ENCODE data around the gene KAZN. TPM values are rescaled to one million over a fixed set of nuclear protein-coding genes. Genes with fewer than 3 reads are reported as not detected.

Gene KAZN
- total RNA-seq, 4 donors from 2014 or later: 9.2 to 30.6 (median 21.2) TPM

DNA sequence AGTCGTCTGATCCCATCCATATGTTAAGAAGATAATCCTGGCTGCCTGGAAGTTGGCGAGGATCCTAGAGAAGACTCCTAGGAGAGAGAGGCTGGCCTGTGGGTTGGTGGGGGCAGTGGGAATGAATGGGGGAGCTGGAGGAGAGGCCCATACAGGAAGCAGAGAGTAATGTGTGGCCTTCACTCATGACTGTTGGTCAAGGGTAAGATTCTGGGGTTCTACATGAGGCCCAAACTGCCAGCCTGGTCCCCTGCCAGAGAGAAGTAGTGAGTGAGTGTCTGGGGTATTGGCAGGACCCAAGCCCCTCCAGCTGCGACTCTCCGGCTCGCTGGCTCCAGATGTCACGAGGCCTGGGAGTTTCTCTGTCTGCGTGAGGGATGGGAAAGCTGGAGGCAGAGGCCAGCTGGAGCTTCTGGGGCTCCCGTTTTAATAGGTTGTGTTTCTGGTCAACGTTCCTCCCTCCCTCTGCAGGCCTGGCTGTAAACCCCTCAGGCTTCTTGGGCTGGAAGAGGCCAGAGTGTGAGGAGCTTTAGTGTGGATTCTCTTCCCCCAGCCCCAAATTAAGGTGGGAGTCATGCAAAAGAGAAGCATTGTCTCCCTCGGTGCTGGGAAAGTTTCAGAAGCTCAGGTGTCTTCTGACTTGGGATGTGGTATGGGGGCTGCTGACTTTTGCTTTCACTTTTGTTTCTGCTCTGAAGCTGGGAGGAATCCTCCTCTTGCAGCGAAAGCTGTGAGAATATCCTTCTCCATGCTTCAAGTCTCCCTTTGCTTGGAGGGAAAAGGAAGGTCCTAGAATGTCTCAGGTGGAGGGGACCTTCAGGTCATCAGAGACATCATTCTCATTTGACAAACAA is 557.6 kb downstream of the KAZN start:
- TF ChIP-seq, protein P1, sequence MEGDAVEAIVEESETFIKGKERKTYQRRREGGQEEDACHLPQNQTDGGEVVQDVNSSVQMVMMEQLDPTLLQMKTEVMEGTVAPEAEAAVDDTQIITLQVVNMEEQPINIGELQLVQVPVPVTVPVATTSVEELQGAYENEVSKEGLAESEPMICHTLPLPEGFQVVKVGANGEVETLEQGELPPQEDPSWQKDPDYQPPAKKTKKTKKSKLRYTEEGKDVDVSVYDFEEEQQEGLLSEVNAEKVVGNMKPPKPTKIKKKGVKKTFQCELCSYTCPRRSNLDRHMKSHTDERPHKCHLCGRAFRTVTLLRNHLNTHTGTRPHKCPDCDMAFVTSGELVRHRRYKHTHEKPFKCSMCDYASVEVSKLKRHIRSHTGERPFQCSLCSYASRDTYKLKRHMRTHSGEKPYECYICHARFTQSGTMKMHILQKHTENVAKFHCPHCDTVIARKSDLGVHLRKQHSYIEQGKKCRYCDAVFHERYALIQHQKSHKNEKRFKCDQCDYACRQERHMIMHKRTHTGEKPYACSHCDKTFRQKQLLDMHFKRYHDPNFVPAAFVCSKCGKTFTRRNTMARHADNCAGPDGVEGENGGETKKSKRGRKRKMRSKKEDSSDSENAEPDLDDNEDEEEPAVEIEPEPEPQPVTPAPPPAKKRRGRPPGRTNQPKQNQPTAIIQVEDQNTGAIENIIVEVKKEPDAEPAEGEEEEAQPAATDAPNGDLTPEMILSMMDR (IDR thresholded peaks at IDR 0.05): no peak
- ATAC-seq (ENCODE audit: low FRiP score) (no peak), DNase-seq (ENCODE audit: low spot score) (no peak)

- DNase-seq (ENCODE audit: low spot score): no peak
- ATAC-seq (ENCODE audit: low FRiP score): no peak
- TF ChIP-seq, protein P1 (IDR thresholded peaks at IDR 0.05): no peak
Observed at GRCh38 chr1:15156807-15157380, 558.4 kb downstream of the KAZN start.

DNA sequence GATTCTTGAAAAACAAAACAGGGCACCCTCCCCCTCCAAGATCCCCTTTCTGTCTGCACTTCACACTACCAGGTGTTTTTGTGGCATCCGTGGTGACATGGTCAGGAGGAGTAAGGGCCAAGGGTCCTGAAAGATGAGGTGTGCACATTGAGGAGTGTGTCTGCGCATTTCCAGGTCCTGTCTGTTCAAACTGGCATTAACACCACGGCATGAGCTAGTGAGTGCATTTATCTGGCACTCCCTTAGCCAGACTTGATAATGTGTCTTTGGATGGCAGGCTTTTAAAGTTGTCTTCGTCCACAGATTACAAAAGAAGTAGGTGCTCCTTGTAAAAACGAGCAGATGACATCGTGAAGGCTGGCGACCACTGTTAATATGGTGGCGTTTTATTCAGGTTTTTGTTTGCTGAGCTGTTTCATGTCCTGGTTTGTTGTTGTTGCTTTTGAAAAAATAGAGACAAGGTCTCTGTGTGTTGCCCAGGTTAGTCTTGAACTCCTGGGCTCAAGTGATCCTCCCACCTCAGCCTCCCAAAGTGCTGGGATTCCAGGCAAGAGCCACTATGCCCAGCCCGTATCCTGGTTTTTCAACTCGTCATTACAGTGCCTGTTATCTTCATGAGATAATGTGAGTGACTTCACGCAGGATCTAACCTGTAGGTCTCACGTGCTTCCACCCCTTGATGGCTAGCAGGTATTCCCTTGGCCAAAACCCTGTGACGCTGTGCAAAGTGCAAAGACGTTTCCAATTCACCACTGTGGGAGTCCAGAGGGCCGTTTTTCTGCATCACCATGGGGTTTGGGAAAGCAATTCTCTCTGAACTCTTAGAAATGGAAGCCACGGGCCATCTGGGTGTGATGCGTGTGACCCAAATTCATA is 559.3 kb downstream of the KAZN start:
- TF ChIP-seq, protein P1 (IDR thresholded peaks at IDR 0.05): no peak
- no peak for ATAC-seq (ENCODE audit: low FRiP score)

GRCh38 chr1:15158506-15159165 is 560.2 kb downstream of the KAZN start:
- TF ChIP-seq, protein P1 (IDR thresholded peaks at IDR 0.05): no peak
- ATAC-seq (ENCODE audit: low FRiP score): peak; percentile 49
- DNase-seq (ENCODE audit: low spot score): no peak

More for the DNA sequence above, 559.3 kb downstream of the KAZN start:
- no peak for DNase-seq (ENCODE audit: low spot score)

DNA sequence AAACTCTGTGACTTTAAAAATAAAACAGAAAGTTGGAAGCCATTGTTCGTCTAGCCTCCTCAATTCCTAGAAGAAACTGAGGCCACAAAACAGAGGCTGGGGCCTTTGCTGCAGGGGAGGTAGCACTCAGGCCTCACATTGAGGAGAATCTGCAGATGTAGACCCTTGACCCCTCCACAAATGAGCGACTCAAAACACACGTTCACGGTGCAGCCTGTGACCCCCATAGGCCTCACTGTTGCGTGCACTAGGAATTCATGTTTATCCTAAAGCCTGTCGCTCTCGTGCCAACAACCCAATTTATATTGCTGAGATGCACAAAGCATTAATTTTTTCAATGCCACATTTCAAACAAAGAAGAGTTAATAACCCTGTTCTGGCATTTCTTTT is 560.7 kb downstream of the KAZN start:
- DNase-seq (ENCODE audit: low spot score): no peak
- TF ChIP-seq, protein P1 (IDR thresholded peaks at IDR 0.05): no peak

DNA sequence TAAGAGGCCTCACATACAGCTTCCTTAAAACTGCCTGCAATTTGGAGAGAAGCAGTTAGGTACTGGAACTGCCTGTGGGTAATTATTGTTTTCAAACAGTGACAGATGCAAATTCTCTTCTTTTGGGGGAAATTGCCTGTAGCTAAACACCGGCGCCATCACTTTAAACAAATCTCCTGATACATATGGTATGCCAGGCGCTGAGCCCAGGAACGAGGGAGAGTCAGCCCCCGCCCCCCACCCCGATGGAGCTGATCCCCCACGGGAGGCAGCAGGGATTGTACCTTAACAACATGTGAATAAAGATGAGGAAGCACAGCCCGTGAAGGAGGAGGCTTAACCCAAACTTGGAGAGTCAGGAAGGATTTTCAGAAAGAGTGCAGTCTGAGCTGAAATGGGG is 562.1 kb downstream of the KAZN start:
- no peak for ATAC-seq (ENCODE audit: low FRiP score)
- TF ChIP-seq, protein P1 (IDR thresholded peaks at IDR 0.05): no peak
- DNase-seq (ENCODE audit: low spot score): no peak

More for the DNA sequence above, 560.7 kb downstream of the KAZN start:
- no peak for ATAC-seq (ENCODE audit: low FRiP score)

Data from omental fat pad (tissue), 4 donors.